GM12878 (cell line): ENCODE results near the gene DOC2B. TPM values are rescaled to one million over a fixed set of nuclear protein-coding genes. Genes with fewer than 3 reads are reported as not detected.

Experiments
- ATAC-seq: fragments of 200-7000 bp; cut with Tn5 transposase; 3 replicates; pipeline ENCODE4 v1.9.1; 2020; ENCODE audit warnings: mild to moderate bottlenecking, moderate library complexity
- BruUV-seq: library from RNA; stranded (reverse); fragments of 400-500 nt; replicated peaks from 2 replicates; lab custom pipeline; 2021; lab: Mats Ljungman, UMichigan
- CTCF ChIA-PET: fragments of 300-600 bp; sonication (Branson Sonifier 250); formaldehyde crosslinking; extraction: SDS; loops from one replicate; lab custom pipeline; 2021; ENCODE audit warnings: inconsistent platforms; lab: Yijun Ruan, JAX
- POLR2A ChIA-PET: fragments of 350-600 bp; formaldehyde crosslinking; extraction: SDS; loops from one replicate; lab custom pipeline; 2021; ENCODE audit warnings: inconsistent platforms; lab: Charles Lee
- RAD21 ChIA-PET: fragments of 300-600 bp; sonication (Branson Sonifier 250); formaldehyde crosslinking; loops from one replicate; lab custom pipeline; 2023; ENCODE audit warnings: antibody characterized with exemption; ENCODE audit not compliant: unreplicated experiment; lab: Charles Lee
- SMC1A ChIA-PET: fragments of 300-600 bp; sonication (Branson Sonifier 250); formaldehyde crosslinking; loops from one replicate; lab custom pipeline; 2023; ENCODE audit not compliant: unreplicated experiment, uncharacterized antibody; lab: Charles Lee
- DNase-seq: peaks from one replicate; pipeline ENCODE4 v3.0.0-alpha.2; 2011; ENCODE audit warnings: low read depth, low spot score
- FAIRE-seq: peaks from 3 replicates; lab custom pipeline; 2011; peaks lifted over from hg19 to GRCh38; lab: Jason Lieb, UNC
- H2AFZ ChIP-seq: 2 replicates; pipeline ENCODE4 v1.6.0; 2011; ENCODE audit warnings: low read depth, low read length, control low read depth; ENCODE audit not compliant: control insufficient read depth
- H3K27ac ChIP-seq: 2 replicates; pipeline ENCODE4 v1.5.1; 2011; ENCODE audit warnings: control low read depth; ENCODE audit not compliant: control insufficient read depth, insufficient read depth
- H3K27me3 ChIP-seq, 2 experiments: replicated peaks in 1 of 2; 2 replicates each; pipeline versions ENCODE4 v1.6.0 to v1.6.1; 2011; ENCODE audit warnings: low read length in 1 of 2; ENCODE audit not compliant: control insufficient read depth in 2 of 2, insufficient read depth in 2 of 2
- H3K36me3 ChIP-seq, 2 experiments: 2 replicates each; pipeline ENCODE4 v1.5.1; 2011; ENCODE audit warnings: low read length in 1 of 2; ENCODE audit not compliant: control insufficient read depth in 2 of 2, insufficient read depth in 2 of 2
- H3K4me1 ChIP-seq: 2 replicates; pipeline ENCODE4 v1.6.1; 2011; ENCODE audit warnings: mild to moderate bottlenecking, low read length, moderate library complexity, mixed read lengths; ENCODE audit not compliant: control insufficient read depth, insufficient read depth
- H3K4me2 ChIP-seq: 2 replicates; pipeline ENCODE4 v1.6.0; 2011; ENCODE audit warnings: control low read depth; ENCODE audit not compliant: control insufficient read depth, insufficient read depth
- H3K4me3 ChIP-seq: fragments of 200-600 bp; sonication (generic); 2 replicates; pipeline ENCODE4 v1.5.1; 2016
- H3K79me2 ChIP-seq: 2 replicates; pipeline ENCODE4 v1.6.0; 2011; ENCODE audit warnings: low read length; ENCODE audit not compliant: control insufficient read depth, insufficient read depth
- H3K9ac ChIP-seq: 2 replicates; pipeline ENCODE4 v1.8.0; 2011; ENCODE audit warnings: low read length, control low read depth, mixed read lengths; ENCODE audit not compliant: control insufficient read depth, insufficient read depth
- H3K9me3 ChIP-seq: replicated peaks from 3 replicates; pipeline ENCODE4 v1.5.1; 2011; ENCODE audit warnings: mild to moderate bottlenecking, low read length; ENCODE audit not compliant: control insufficient read depth, insufficient read depth
- H4K20me1 ChIP-seq: 2 replicates; pipeline ENCODE4 v1.6.0; 2011; ENCODE audit not compliant: control insufficient read depth, insufficient read depth
- CBFB ChIP-seq: IDR thresholded peaks from 2 replicates; pipeline ENCODE4 v1.6.1; 2016; ENCODE audit warnings: antibody characterized with exemption, low read depth
- CEBPZ ChIP-seq: fragments of 150-350 bp; IDR thresholded peaks from 2 replicates; pipeline ENCODE4 v1.6.1; 2016; ENCODE audit warnings: low read depth, low read length
- E2F4 ChIP-seq: IDR thresholded peaks from 2 replicates; pipeline ENCODE4 v1.6.1; 2012; ENCODE audit warnings: low read depth, low read length, improper control_type of control experiment
- HDAC6 ChIP-seq: fragments of 200-600 bp; sonication (generic); IDR thresholded peaks from one replicate; pipeline ENCODE4 v1.8.0; 2017; ENCODE audit warnings: antibody characterized with exemption; ENCODE audit not compliant: unreplicated experiment
- MTA3 ChIP-seq: IDR thresholded peaks from 2 replicates; pipeline ENCODE4 v1.6.1; 2012; ENCODE audit warnings: low read length, inconsistent platforms, borderline replicate concordance
- NFYB ChIP-seq: IDR thresholded peaks from 2 replicates; pipeline ENCODE4 v1.6.1; 2011; ENCODE audit warnings: low read depth, mild to moderate bottlenecking, low read length, improper control_type of control experiment, moderate library complexity; ENCODE audit not compliant: insufficient read depth
- PAX5 ChIP-seq: IDR thresholded peaks from 2 replicates; pipeline ENCODE4 v1.6.1; 2011; ENCODE audit warnings: low read depth, low read length, borderline replicate concordance
- SIN3A ChIP-seq: IDR thresholded peaks from 2 replicates; pipeline ENCODE4 v1.6.1; 2012; ENCODE audit warnings: low read depth, low read length, improper control_type of control experiment
- SMARCA5 ChIP-seq: fragments of 450-650 bp; IDR thresholded peaks from 2 replicates; pipeline ENCODE4 v1.6.1; 2017; ENCODE audit warnings: mild to moderate bottlenecking
- SP1 ChIP-seq: IDR thresholded peaks from one replicate; pipeline ENCODE4 v1.6.1; 2011; ENCODE audit warnings: low read depth, low read length
- ZNF207 ChIP-seq: fragments of 450-650 bp; IDR thresholded peaks from 2 replicates; pipeline ENCODE4 v1.6.1; 2014; ENCODE audit warnings: antibody characterized with exemption, mild to moderate bottlenecking, borderline replicate concordance
- ZNF217 ChIP-seq: fragments of 450-650 bp; IDR thresholded peaks from 2 replicates; pipeline ENCODE4 v1.6.1; 2017; ENCODE audit warnings: antibody characterized with exemption, mild to moderate bottlenecking
- WGBS: methylation state at CpG from one replicate; pipeline ENCODE4 v1.1.6; 2016; ENCODE audit warnings: low lambda C conversion rate; ENCODE audit not compliant: insufficient replicate concordance, insufficient coverage; ENCODE audit errors: missing lambda C conversion rate; 5-methylcytosine and 5-hydroxymethylcytosine counted together
- in situ Hi-C: fragments of 300-500 bp; cut with MboI; formaldehyde crosslinking; loops from 9 replicates; pipeline ENCODE4 v1.14.3; 2018; ENCODE audit warnings: mixed read lengths
- intact Hi-C: fragments of 100-400 bp; cut with micrococcal nuclease; formaldehyde crosslinking; loops from one replicate; pipeline ENCODE4 v1.14.2; 2022; ENCODE audit not compliant: unreplicated experiment
- polyA plus RNA-seq, 11 experiments: library from polyadenylated mRNA; depleted of rRNA in 4 of 11; unstranded in 6 of 11; stranded (reverse) in 5 of 11; fragments of >200 nt; fragmentation: Nextera tagmentation in 4 of 11; fragmentation: Illumina TruSeq in 1 of 11; extraction: Ambion mirVana in 4 of 11; extraction: Trizol in 1 of 11; gene quantifications; 1 replicate in 1 of 11; 2 replicates in 10 of 11; pipeline versions ENCODE4 v1.2.1 to v1.2.3, GENCODE V29; 2011 to 2016; ENCODE audit warnings: inconsistent platforms in 2 of 11, missing spikeins in 2 of 11, low read depth in 1 of 11
- total RNA-seq, 4 experiments: library from RNA; depleted of rRNA in 3 of 4; stranded (reverse); fragments of >200 nt in 3 of 4; fragmentation: Illumina TruSeq in 1 of 4; extraction: Trizol in 1 of 4; gene quantifications; 2 replicates each; pipeline versions ENCODE4 v1.2.1 to v1.2.3, GENCODE V29; 2013 to 2021

Gene DOC2B
- total and polyA plus RNA-seq, 10 of the 15 experiments (the other 5 are each of a cell fraction or from before 2014, with no cell fraction given) = not detected

DNA sequence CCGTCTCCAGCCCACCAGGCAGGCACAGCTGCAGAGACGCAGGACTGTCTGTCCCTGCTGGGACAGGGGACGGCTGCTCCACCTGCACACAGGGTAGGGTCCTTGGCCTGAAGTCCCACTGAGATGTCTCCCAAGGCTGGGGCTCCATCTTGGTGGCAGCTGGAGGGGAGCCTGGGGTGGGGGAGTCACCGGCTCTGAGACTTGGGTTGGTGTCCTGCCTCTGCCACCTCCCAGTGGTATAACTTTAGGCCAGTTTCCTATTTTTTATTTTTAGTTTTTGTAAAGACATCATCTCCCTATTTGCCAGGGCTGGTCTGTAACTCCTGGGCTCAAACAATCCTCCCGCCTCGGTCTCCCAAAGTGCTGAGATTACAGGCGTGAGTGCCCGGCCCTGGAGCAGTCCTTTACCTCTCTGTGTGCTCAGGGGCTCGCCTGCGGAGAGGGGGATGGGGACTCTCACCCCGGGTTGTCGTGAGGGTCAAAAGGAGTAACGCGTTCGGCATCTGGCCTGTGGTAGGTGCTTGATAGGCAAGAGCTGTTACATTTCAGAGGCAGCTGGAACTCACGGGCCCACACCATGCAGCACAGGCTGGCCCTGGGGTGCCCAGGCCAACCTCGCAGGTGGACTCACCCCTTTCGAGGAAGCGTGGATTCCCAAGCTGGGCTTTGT lies 46.6 kb upstream of the DOC2B start:
- Histone ChIP-seq H3K27me3 (no peaks in the 10 kb centered on the region; a peak in 2 of 4 replicates), H2AFZ (no peak overlapping the region), H3K36me3 (no peaks in the 10 kb centered on the region), H4K20me1 (no peaks in the 10 kb centered on the region), H3K79me2 (no peaks in the 10 kb centered on the region), H3K27ac (no peak overlapping the region), H3K4me3 (no peak overlapping the region), H3K4me1 (peaks cover 6% of the 10 kb centered on the region; the same call in 1 of the 2 replicates), H3K4me2 (no peak overlapping the region), H3K9ac (no peak overlapping the region), H3K9me3 (no peaks in the 10 kb centered on the region)
- RAD21 ChIA-PET = no interaction called here
- CTCF ChIA-PET = no interaction called here
- in situ Hi-C loops = no loop called here
- TF ChIP-seq CBFB (no peak), CEBPZ (no peak), E2F4 (no peak), SIN3A (no peak), ZNF207 (no peak), SMARCA5 (no peak), SP1 (no peak), MTA3 (no peak), NFYB (no peak), ZNF217 (no peak), PAX5 (no peak), HDAC6 (no peak)
- FAIRE-seq (no peak), ATAC-seq (no peak), DNase-seq (no peak)
- no TSS peak for BruUV-seq
- SMC1A ChIA-PET = no interaction called here
- POLR2A ChIA-PET = no interaction called here
- WGBS = 36% methylated on average over 19 of the region's 19 CpGs
- intact Hi-C loops = no loop called here
